Neuronal stem cell (in vitro differentiated cells): ENCODE measurements around the gene UBE2C.
A peak's percentile ranks its signal among the peaks of the same experiment; 100 is the strongest.

Experiments used
- DNase-seq: peaks from one replicate; pipeline ENCODE4 v3.0.0-alpha.2; 2013; ENCODE audit warnings: low spot score
- H2AFZ ChIP-seq: one replicate; pipeline ENCODE4 v1.6.1; 2013; ENCODE audit warnings: mild to moderate bottlenecking, low read length, inconsistent platforms
- H2AK5ac ChIP-seq: 2 replicates; pipeline ENCODE4 v1.6.1; 2013; ENCODE audit warnings: low read depth, mild to moderate bottlenecking, inconsistent platforms, low read length, moderate library complexity, mixed read lengths
- H2BK120ac ChIP-seq: 2 replicates; pipeline ENCODE4 v1.6.1; 2013; ENCODE audit warnings: low read depth, mild to moderate bottlenecking, inconsistent platforms, low read length, moderate library complexity, mixed read lengths
- H2BK12ac ChIP-seq: one replicate; pipeline ENCODE4 v1.6.1; 2013; ENCODE audit warnings: low read length, inconsistent platforms
- H2BK15ac ChIP-seq: 2 replicates; pipeline ENCODE4 v1.6.1; 2013; ENCODE audit warnings: mild to moderate bottlenecking, low read length, inconsistent platforms, mixed read lengths
- H2BK5ac ChIP-seq: one replicate; pipeline ENCODE4 v1.6.1; 2013; ENCODE audit warnings: inconsistent platforms, mild to moderate bottlenecking, low read length, moderate library complexity
- H3K14ac ChIP-seq: one replicate; pipeline ENCODE4 v1.6.1; 2013; ENCODE audit warnings: low read length, inconsistent platforms
- H3K18ac ChIP-seq: 2 replicates; pipeline ENCODE4 v1.6.1; 2013; ENCODE audit warnings: low read length, inconsistent platforms
- H3K23ac ChIP-seq: 2 replicates; pipeline ENCODE4 v1.6.1; 2013; ENCODE audit warnings: low read depth, mild to moderate bottlenecking, mixed read lengths, low read length, inconsistent platforms; ENCODE audit not compliant: poor library complexity
- H3K27ac ChIP-seq: replicated peaks from 3 replicates; pipeline ENCODE4 v1.5.1; 2013; ENCODE audit warnings: low read length, inconsistent platforms
- H3K27me3 ChIP-seq, 3 experiments: 2 replicates each; pipeline ENCODE4 v1.6.1; 2013; ENCODE audit warnings: low read length in 3 of 3, mild to moderate bottlenecking in 2 of 3, inconsistent platforms in 1 of 3, low read depth in 1 of 3, mixed read lengths in 1 of 3, moderate library complexity in 1 of 3; ENCODE audit not compliant: control insufficient read depth in 3 of 3, insufficient read depth in 3 of 3
- H3K36me3 ChIP-seq, 2 donors: replicated peaks in 1 of 2; 2 replicates each; pipeline ENCODE4 v1.6.1; 2013; ENCODE audit warnings: low read length in 2 of 2; ENCODE audit not compliant: control insufficient read depth in 2 of 2, insufficient read depth in 2 of 2
- H3K4ac ChIP-seq: 2 replicates; pipeline ENCODE4 v1.6.1; 2013; ENCODE audit warnings: inconsistent platforms, mild to moderate bottlenecking, low read length, moderate library complexity
- H3K4me1 ChIP-seq, 2 donors: 1 replicate in 1 of 2; 2 replicates in 1 of 2; pipeline ENCODE4 v1.6.1; 2013; ENCODE audit warnings: low read length in 2 of 2, low read depth in 1 of 2; ENCODE audit not compliant: control insufficient read depth in 2 of 2, insufficient read depth in 1 of 2
- H3K4me2 ChIP-seq: one replicate; pipeline ENCODE4 v1.6.1; 2013; ENCODE audit warnings: mild to moderate bottlenecking, low read length, inconsistent platforms; ENCODE audit not compliant: insufficient read depth, poor library complexity, severe bottlenecking
- H3K4me3 ChIP-seq, 2 donors: 2 replicates each; pipeline ENCODE4 v1.5.1; 2013; ENCODE audit warnings: low read length in 2 of 2, mild to moderate bottlenecking in 2 of 2, inconsistent platforms in 1 of 2, moderate library complexity in 1 of 2
- H3K79me1 ChIP-seq: one replicate; pipeline ENCODE4 v1.6.1; 2013; ENCODE audit warnings: low read depth, mild to moderate bottlenecking, inconsistent platforms, low read length, moderate library complexity
- H3K9ac ChIP-seq: one replicate; pipeline ENCODE4 v1.6.1; 2013; ENCODE audit warnings: mild to moderate bottlenecking, low read depth, low read length, inconsistent platforms; ENCODE audit not compliant: poor library complexity
- H3K9me3 ChIP-seq, 2 donors: replicated peaks in 1 of 2; 2 replicates each; pipeline versions ENCODE3 to v1.6.1; 2013; ENCODE audit warnings: low read length in 2 of 2, mild to moderate bottlenecking in 2 of 2, inconsistent platforms in 1 of 2, low read depth in 1 of 2, mixed read lengths in 1 of 2, moderate library complexity in 1 of 2; ENCODE audit not compliant: control insufficient read depth in 2 of 2, insufficient read depth in 1 of 2
- H4K8ac ChIP-seq: one replicate; pipeline ENCODE4 v1.6.1; 2013; ENCODE audit warnings: low read depth, mild to moderate bottlenecking, inconsistent platforms, low read length, moderate library complexity
- H4K91ac ChIP-seq: one replicate; pipeline ENCODE4 v1.6.1; 2013; ENCODE audit warnings: low read length, low read depth, mild to moderate bottlenecking, inconsistent platforms; ENCODE audit not compliant: poor library complexity
- WGBS, 2 donors: extraction: QIAGEN DNeasy Blood & Tissue Kit; methylation state at CpG; one replicate each; pipeline ENCODE4 v1.1.7; 2013; ENCODE audit warnings: missing lambda C conversion rate in 2 of 2, mixed read lengths in 1 of 2; ENCODE audit not compliant: insufficient read length in 2 of 2, insufficient replicate concordance in 1 of 2; ENCODE audit errors: extremely low coverage in 2 of 2; 5-methylcytosine and 5-hydroxymethylcytosine counted together

UBE2C gene

DNA sequence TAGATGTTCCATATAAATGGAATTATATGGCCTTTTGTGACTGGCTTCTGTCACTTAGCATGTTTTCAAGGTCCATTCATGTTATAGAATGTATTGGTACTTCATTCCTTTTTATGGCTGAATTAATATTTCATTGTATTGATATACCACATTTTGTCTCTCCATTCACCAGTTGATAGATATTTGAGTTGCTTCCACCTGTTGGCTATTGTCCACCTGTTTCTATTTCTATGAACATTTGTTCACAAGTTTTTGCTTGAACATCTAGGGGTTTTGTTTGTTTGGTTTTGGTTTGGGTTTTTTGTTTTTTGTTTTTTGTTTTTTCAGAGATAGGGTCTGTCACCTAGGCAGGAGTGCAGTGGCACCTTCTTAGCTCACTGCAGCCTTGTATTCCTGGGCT lies 44.0 kb upstream of the UBE2C start:
- no peak overlapping the region for H3K4ac ChIP-seq
- no peak overlapping the region for H2BK120ac ChIP-seq
- H3K18ac ChIP-seq: no peak overlapping the region
- H3K4me2 ChIP-seq: no peak overlapping the region
- no peak overlapping the region for H3K14ac ChIP-seq
- no peak overlapping the region for H3K4me3 ChIP-seq
- H4K91ac ChIP-seq: no peak overlapping the region
- H2BK5ac ChIP-seq: no peak overlapping the region
- no peak overlapping the region for H3K23ac ChIP-seq
- no peak overlapping the region for H2BK12ac ChIP-seq
- H3K27ac ChIP-seq: no peak overlapping the region
- H3K36me3 ChIP-seq: no peaks in the 10 kb centered on the region
- no peak overlapping the region for H2AK5ac ChIP-seq
- no peak overlapping the region for H3K9ac ChIP-seq
- peaks cover 0 to 11% (median 0%) of the 10 kb centered on the region in 3 experiments for H3K27me3 ChIP-seq
- H2BK15ac ChIP-seq: no peak overlapping the region
- H3K79me1 ChIP-seq: no peaks in the 10 kb centered on the region
- H3K4me1 ChIP-seq: peaks cover 3 to 6% of the 10 kb centered on the region in 2 donors
- H3K9me3 ChIP-seq: no peaks in the 10 kb centered on the region
- H2AFZ ChIP-seq: no peak overlapping the region
- no peak overlapping the region for H4K8ac ChIP-seq
- DNase-seq: no peak

- WGBS, 2 donors: no CpG with 5 or more reads among the region's 5 CpGs
- H2AK5ac ChIP-seq: peak overlapping the region; percentile 79
Observed at GRCh38 chr20:45771182-45771759, 41.2 kb upstream of the UBE2C start.

GRCh38 chr20:45772693-45773092 lies 39.8 kb upstream of the UBE2C start:
- Histone ChIP-seq H3K9me3 (no peaks in the 10 kb centered on the region), H3K9ac (no peak overlapping the region), H2BK5ac (no peak overlapping the region), H3K4me3 (no peak overlapping the region), H2BK12ac (no peak overlapping the region), H3K18ac (no peak overlapping the region), H3K27ac (no peak overlapping the region), H3K4me1 (peaks cover 3 to 8% of the 10 kb centered on the region in 2 donors), H3K14ac (no peak overlapping the region), H4K8ac (no peak overlapping the region), H4K91ac (no peak overlapping the region), H3K4ac (no peak overlapping the region), H3K23ac (no peak overlapping the region), H3K79me1 (no peaks in the 10 kb centered on the region), H3K4me2 (no peak overlapping the region), H2BK15ac (no peak overlapping the region), H2AK5ac (no peak overlapping the region), H2BK120ac (no peak overlapping the region), H2AFZ (no peak overlapping the region), H3K27me3 (peaks cover 0 to 8% (median 0%) of the 10 kb centered on the region in 3 experiments), H3K36me3 (no peaks in the 10 kb centered on the region)
- no CpG with 5 or more reads among the region's 3 CpGs for WGBS, 2 donors
- no peak for DNase-seq

More at GRCh38 chr20:45771182-45771759, 41.2 kb upstream of the UBE2C start:
- H3K4me3 ChIP-seq: no peak overlapping the region
- no peak overlapping the region for H3K23ac ChIP-seq
- no peak overlapping the region for H3K14ac ChIP-seq
- peak overlapping the region; percentile 97 for H2BK15ac ChIP-seq
- H3K9ac ChIP-seq: peak overlapping the region; percentile 63
- H3K4ac ChIP-seq: no peak overlapping the region
- H2BK5ac ChIP-seq: peak overlapping the region; percentile 92
- H3K27me3 ChIP-seq: peaks cover 0 to 8% (median 0%) of the 10 kb centered on the region in 3 experiments
- no peak overlapping the region for H2BK120ac ChIP-seq
- DNase-seq: peak; percentile 90
- peak overlapping the region; percentile 93 for H2BK12ac ChIP-seq
- H3K27ac ChIP-seq: no peak overlapping the region
- H3K36me3 ChIP-seq: no peaks in the 10 kb centered on the region
- H3K9me3 ChIP-seq: no peaks in the 10 kb centered on the region
- H3K18ac ChIP-seq: peak overlapping the region; percentile 98
- H3K79me1 ChIP-seq: no peaks in the 10 kb centered on the region
- H4K8ac ChIP-seq: peak overlapping the region; percentile 99
- peak overlapping the region; percentile 94 for H2AFZ ChIP-seq
- peaks cover 3 to 8% of the 10 kb centered on the region in 2 donors for H3K4me1 ChIP-seq
- peak overlapping the region; percentile 83 for H4K91ac ChIP-seq
- no peak overlapping the region for H3K4me2 ChIP-seq

DNA sequence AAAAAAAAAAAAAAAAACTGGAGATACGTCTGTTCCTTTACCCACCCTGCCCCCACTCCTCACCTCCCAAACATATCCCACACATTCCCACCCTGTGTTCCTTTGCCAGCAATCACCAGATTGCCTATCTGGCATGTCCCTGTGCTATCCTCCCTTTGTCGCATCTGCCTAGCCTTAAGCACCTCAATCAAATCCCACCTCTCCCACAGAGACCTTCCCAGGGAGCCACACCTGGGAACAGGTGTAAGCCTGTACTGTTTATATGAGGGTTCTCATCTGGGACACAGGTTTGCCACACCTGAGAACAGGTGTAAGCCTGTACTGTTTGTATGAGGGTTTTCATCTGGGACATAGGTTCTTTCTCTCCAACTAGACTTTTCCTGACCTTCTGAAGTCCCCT lies 37.5 kb upstream of the UBE2C start:
- no peak overlapping the region for H2AK5ac ChIP-seq
- no peaks in the 10 kb centered on the region for H3K9me3 ChIP-seq
- whole genome bisulfite sequencing, 2 donors: no CpG with 5 or more reads among the region's 2 CpGs
- no peak overlapping the region for H3K4ac ChIP-seq
- H3K14ac ChIP-seq: no peak overlapping the region
- H3K18ac ChIP-seq: no peak overlapping the region
- no peak overlapping the region for H3K4me2 ChIP-seq
- H3K4me3 ChIP-seq: no peak overlapping the region
- peaks cover 3 to 8% of the 10 kb centered on the region in 2 donors for H3K4me1 ChIP-seq
- H3K27me3 ChIP-seq: peaks cover 0 to 12% (median 0%) of the 10 kb centered on the region in 3 experiments
- no peak overlapping the region for H2AFZ ChIP-seq
- no peaks in the 10 kb centered on the region for H3K79me1 ChIP-seq
- H3K23ac ChIP-seq: no peak overlapping the region
- no peak overlapping the region for H4K8ac ChIP-seq
- H2BK15ac ChIP-seq: no peak overlapping the region
- no peak overlapping the region for H2BK120ac ChIP-seq
- no peak overlapping the region for H3K9ac ChIP-seq
- H2BK12ac ChIP-seq: no peak overlapping the region
- H2BK5ac ChIP-seq: no peak overlapping the region
- DNase-seq: no peak
- no peak overlapping the region for H4K91ac ChIP-seq
- H3K27ac ChIP-seq: no peak overlapping the region
- H3K36me3 ChIP-seq: no peaks in the 10 kb centered on the region
